HUES6 (cell line): ENCODE measurements around the gene TMEM87B.

Experiments used
- H3K27ac ChIP-seq: 2 replicates; pipeline ENCODE4 v1.7.0; 2013; ENCODE audit warnings: low read depth, mild to moderate bottlenecking, low read length, inconsistent platforms
- H3K27me3 ChIP-seq: 2 replicates; pipeline ENCODE4 v1.6.1; 2013; ENCODE audit warnings: low read length; ENCODE audit not compliant: control insufficient read depth, insufficient read depth
- H3K36me3 ChIP-seq: 2 replicates; pipeline ENCODE4 v1.6.1; 2013; ENCODE audit warnings: low read length; ENCODE audit not compliant: control insufficient read depth, insufficient read depth
- H3K4me1 ChIP-seq: 2 replicates; pipeline ENCODE4 v1.6.1; 2013; ENCODE audit warnings: low read length; ENCODE audit not compliant: control insufficient read depth, insufficient read depth
- H3K4me3 ChIP-seq: 2 replicates; pipeline ENCODE4 v1.5.1; 2013; ENCODE audit warnings: low read depth, low read length
- H3K9ac ChIP-seq: one replicate; pipeline ENCODE4 v1.6.1; 2013; ENCODE audit warnings: mild to moderate bottlenecking, low read length
- H3K9me3 ChIP-seq: 2 replicates; pipeline ENCODE4 v1.6.1; 2013; ENCODE audit warnings: low read depth, low read length; ENCODE audit not compliant: control insufficient read depth, insufficient read depth

The TMEM87B gene

DNA sequence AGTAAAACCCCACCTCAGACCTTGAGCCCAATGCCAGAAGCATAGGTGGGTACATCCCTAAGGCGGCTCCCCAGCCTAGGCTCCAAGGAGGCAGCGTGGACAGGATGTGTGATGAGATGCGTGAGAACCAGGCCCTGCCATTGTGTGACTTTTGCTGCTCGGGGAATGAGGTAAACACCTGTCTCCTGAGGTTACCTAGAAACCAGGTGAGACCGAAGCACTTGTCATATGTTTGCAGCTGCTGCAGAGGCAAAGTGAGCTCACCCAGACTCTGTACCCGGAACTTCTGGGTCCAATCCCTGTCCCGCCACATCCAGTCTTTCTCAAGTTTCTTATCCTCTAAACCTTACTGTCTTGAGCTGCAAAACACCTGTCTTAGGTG lies 86.5 kb downstream of the TMEM87B start:
- Histone ChIP-seq H3K9me3 (no peaks in the 10 kb centered on the region), H3K4me3 (no peak overlapping the region), H3K27me3 (peaks cover 63% of the 10 kb centered on the region), H3K27ac (no peak overlapping the region), H3K4me1 (peaks cover 5% of the 10 kb centered on the region; the same call in 1 of the 2 replicates), H3K9ac (no peak overlapping the region), H3K36me3 (no peaks in the 10 kb centered on the region)

DNA sequence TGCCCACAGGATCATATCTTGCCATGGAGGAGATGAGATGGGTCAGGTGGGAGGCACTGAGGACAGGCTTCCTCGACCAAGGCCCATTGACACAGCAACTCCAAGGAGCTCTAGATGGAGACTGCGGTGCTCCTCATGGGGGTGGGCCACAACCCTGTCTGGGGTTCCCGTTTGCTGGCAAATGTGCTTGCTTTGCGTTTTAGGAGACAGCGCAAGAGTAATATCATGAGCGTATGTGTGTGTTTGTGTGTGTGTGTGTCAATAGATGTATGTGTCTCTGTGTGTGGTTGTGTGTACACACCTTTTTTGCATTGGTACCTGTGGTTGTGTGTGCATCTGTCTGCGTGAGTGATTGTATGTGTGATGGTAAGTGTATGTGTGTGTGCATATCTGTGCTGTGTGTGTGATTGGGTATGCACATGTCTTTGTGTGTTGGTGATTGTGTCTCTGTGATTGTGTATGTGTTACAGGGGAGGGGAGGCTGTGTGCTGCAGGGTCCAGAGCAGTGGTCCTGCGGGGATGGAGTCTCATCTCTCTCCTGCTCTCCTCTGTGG lies 87.5 kb downstream of the TMEM87B start:
- Histone ChIP-seq H3K27me3 (peaks cover 53% of the 10 kb centered on the region), H3K4me3 (no peak overlapping the region), H3K4me1 (peaks cover 4% of the 10 kb centered on the region; the same call in 1 of the 2 replicates), H3K36me3 (no peaks in the 10 kb centered on the region), H3K9me3 (no peaks in the 10 kb centered on the region), H3K27ac (no peak overlapping the region), H3K9ac (no peak overlapping the region)

DNA sequence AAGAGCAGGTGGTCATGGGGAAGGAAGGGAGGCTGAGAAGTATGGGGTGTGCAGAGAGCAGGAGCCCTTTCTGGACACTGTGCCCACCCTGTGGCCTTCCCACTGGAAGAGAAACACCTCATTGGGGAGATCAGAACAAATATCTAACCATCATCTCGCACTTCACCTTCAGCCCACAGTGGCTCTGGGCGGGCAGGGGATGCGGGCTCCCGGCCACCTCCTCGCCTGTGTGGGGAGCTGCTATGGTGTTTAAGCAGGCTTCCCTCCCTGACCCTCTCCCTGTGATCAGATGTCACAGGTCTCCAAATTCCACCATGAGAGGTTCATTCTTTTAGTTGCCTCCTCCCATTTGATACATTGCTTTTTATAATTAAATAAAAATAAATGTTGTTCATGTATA lies 88.1 kb downstream of the TMEM87B start:
- Histone ChIP-seq H3K27ac (no peak overlapping the region), H3K4me1 (no peaks in the 10 kb centered on the region), H3K36me3 (no peaks in the 10 kb centered on the region), H3K9me3 (no peaks in the 10 kb centered on the region), H3K4me3 (no peak overlapping the region), H3K9ac (no peak overlapping the region), H3K27me3 (peaks cover 48% of the 10 kb centered on the region)

DNA sequence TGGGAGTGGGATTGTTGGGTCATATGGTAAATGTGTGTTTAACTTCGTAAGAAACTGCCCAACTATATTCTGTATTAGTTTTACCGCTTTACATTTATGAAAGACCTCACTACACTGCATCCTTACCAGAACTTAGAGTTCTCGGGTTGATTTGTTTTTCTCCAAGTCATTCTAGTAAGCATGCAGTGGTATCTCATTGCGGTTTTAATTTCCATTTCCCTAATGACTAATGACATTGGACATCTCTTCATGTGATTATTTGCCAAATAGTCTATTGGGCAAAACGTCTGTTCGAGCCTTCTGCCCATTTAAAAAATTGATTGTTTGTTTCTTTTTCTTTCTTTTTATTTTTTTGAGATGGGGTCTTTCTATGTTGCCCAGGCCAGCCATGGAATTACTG lies 89.9 kb downstream of the TMEM87B start:
- Histone ChIP-seq H3K9ac (no peak overlapping the region), H3K4me1 (no peaks in the 10 kb centered on the region), H3K36me3 (no peaks in the 10 kb centered on the region), H3K27me3 (peaks cover 32% of the 10 kb centered on the region), H3K27ac (no peak overlapping the region), H3K4me3 (no peak overlapping the region), H3K9me3 (no peaks in the 10 kb centered on the region)

DNA sequence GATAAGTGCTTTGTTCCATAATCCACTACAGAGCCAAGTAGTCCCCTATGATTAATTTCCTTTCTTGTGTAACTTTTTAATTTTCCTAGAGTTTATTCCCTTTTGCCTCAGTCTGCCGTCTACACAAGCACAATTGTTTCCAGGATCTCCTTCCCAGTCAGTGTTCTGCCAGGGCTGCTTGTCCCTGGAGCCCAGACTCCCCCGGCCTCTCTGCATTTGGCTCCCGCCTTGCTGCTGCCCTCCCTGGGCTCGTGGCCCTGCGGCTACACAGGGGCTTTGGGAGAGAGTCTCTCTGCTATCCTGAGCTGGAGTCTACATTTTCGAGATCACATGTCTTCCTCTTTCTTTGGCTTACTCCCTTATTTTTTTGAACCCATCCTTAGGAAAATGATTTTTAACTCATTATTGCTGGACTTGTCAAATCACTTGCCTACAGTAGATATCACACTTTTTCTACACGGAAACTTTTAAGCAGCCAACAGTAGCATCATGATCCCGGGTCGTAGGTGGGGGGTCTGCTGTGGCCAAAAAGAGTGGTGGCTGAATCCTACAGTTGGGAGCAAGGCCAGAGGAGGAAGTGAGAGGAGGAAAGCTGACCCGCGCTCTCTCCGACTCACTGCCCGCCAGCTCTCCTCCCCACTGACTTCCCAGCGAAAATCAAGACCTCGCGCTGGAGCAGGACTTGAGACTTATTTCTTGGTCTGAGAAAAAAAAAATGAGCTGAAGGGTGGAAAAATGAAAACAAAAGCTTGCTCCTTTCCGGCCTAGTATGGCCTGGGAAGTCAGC lies 92.5 kb downstream of the TMEM87B start:
- H3K36me3 ChIP-seq = no peaks in the 10 kb centered on the region
- H3K9ac ChIP-seq = no peak overlapping the region
- H3K9me3 ChIP-seq = no peaks in the 10 kb centered on the region
- no peaks in the 10 kb centered on the region for H3K4me1 ChIP-seq
- H3K27ac ChIP-seq = no peak overlapping the region
- no peak overlapping the region for H3K4me3 ChIP-seq
- peaks cover 5% of the 10 kb centered on the region for H3K27me3 ChIP-seq

DNA sequence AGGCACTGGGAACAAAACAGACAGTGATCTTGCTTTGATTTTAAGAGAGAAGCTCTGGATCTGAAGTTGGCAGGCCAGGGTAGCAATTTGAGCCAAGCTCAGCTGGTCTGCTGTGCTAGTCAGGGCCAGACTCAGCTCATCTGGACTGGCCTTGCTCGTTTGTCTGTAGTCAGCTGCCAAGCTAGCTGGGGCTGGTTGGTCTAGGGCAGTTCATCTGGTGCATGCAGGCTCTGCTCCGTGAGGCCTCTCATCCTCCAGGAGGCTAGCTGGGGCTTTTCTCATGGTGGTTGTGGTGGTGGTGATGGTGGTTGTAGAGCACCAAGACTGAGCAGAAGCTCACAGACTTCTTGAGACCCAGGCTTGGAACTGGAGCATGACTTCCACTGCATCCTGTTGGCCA lies 93.4 kb downstream of the TMEM87B start:
- Histone ChIP-seq H3K4me1 (no peaks in the 10 kb centered on the region), H3K4me3 (no peak overlapping the region), H3K27ac (no peak overlapping the region), H3K9me3 (no peaks in the 10 kb centered on the region), H3K36me3 (no peaks in the 10 kb centered on the region), H3K9ac (no peak overlapping the region), H3K27me3 (no peaks in the 10 kb centered on the region)

DNA sequence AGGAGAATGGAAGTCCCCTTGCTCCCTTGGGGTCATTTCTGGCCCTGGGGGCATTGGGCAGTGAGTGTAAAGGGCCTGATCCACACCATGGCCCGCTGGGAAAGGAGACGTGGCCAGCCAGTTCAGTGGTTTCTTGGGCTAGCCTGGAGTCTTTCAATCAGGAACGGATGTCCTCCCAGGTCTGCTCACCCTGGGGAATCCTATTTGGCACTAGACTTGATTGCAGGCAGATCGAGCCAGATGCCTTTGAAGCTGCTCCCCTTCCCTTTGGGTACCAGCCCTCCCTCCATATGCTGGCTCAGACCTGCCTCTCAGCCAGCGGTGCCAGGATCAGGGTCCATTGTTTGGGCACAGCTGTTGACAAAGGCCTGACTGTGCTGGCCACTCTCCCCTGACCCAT lies 94.1 kb downstream of the TMEM87B start:
- no peaks in the 10 kb centered on the region for H3K27me3 ChIP-seq

DNA sequence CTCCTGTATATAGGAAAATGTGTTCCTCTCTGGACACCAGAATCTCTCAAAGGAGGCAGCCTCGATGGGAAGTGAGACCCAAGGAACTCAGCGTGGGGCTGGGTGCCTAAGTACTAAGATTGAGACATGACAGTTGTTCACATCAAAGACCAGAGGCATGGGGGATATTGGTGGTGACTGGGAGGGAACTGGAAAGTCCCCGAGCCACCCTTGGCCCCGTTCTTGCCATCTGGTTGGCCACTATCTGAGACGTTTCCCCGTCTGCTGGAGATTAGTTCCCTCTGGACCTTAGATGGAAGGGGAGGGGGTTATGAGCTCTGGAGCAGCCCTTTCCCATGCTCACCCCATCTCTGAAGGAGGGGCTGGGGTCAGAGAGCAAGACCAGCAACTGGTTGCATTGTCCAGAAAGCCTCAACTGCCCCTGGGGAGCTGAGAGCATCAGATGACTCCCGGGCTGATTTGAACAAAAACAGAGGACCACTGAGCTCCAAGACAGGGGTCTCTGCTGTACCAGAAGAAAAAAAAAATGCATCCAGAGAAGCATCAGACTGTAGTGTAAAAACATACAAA lies 94.9 kb downstream of the TMEM87B start:
- Histone ChIP-seq H3K9ac (no peak overlapping the region), H3K27ac (no peak overlapping the region), H3K9me3 (no peaks in the 10 kb centered on the region), H3K27me3 (no peaks in the 10 kb centered on the region), H3K4me1 (no peaks in the 10 kb centered on the region), H3K36me3 (no peaks in the 10 kb centered on the region), H3K4me3 (no peak overlapping the region)

More for the DNA sequence above, 94.1 kb downstream of the TMEM87B start:
- no peaks in the 10 kb centered on the region for H3K4me1 ChIP-seq
- no peak overlapping the region for H3K4me3 ChIP-seq
- no peak overlapping the region for H3K9ac ChIP-seq
- no peaks in the 10 kb centered on the region for H3K36me3 ChIP-seq
- H3K27ac ChIP-seq = no peak overlapping the region
- H3K9me3 ChIP-seq = no peaks in the 10 kb centered on the region

DNA sequence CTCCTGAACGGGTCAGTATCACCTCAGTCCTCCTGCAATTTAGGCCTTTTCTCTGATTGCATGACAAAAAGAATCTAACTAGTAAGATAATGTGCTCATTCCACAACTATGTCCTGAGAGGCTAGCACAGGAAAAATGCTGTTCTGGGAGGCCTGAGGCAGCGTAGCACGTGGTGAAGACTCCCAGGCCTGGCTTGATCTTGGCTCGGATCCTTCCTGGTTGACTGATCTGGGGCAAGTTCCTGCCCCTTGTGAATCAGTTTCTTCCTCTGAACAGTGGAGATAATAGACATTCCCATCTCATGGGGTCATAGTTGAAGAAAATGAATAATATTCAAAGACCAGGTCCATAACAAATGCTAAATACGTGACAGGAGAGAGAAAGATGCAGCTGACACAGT lies 95.4 kb downstream of the TMEM87B start:
- Histone ChIP-seq H3K9me3 (no peaks in the 10 kb centered on the region), H3K36me3 (no peaks in the 10 kb centered on the region), H3K27me3 (no peaks in the 10 kb centered on the region; the same call in 1 of the 2 replicates), H3K27ac (no peak overlapping the region), H3K9ac (no peak overlapping the region), H3K4me3 (no peak overlapping the region), H3K4me1 (no peaks in the 10 kb centered on the region)

DNA sequence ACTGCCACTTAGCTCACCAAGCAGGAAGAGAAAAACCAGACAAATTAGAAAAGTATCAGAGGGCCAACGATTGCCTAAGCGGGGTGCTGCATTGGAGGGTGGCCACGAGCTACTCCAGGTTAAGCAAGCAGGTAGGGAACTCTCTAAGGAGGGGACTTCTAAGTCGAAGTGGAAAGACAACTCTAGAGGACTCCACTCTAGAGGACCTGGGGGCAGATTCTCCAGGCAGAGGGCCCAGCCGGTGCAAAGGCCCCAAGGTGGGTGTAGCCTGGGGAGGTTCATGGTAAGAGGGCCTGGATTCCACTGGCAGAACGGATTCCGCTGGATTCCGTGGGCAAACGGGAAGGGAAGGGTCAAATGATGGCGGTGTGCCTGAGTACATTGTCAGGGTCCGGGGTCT lies 95.8 kb downstream of the TMEM87B start:
- H3K36me3 ChIP-seq = no peaks in the 10 kb centered on the region
- H3K4me3 ChIP-seq = no peak overlapping the region
- no peaks in the 10 kb centered on the region for H3K4me1 ChIP-seq
- no peak overlapping the region for H3K9ac ChIP-seq
- no peak overlapping the region for H3K27ac ChIP-seq
- H3K9me3 ChIP-seq = no peaks in the 10 kb centered on the region
- no peaks in the 10 kb centered on the region; the same call in 1 of the 2 replicates for H3K27me3 ChIP-seq

DNA sequence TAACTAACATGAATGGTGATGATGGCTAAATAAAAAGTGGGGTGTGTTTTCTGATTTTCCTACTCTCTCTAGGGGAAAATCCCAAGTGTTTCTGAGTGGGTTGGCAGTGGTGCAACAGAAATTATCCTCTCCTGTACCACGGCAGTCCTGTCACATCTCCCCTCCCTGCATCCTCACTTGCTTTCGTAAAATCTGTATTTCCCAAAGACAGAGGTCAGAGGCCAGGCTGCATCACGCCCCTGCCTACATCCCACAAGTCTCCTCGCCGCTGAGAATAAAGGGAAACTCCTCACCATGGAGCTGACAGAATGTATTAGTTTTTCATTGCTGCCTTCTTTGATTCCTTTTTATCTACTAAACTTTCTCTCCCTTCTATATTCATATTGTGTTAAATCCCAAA lies 96.2 kb downstream of the TMEM87B start:
- Histone ChIP-seq H3K4me1 (no peaks in the 10 kb centered on the region), H3K36me3 (no peaks in the 10 kb centered on the region), H3K9ac (no peak overlapping the region), H3K4me3 (no peak overlapping the region), H3K27me3 (no peaks in the 10 kb centered on the region; the same call in 1 of the 2 replicates), H3K27ac (no peak overlapping the region), H3K9me3 (no peaks in the 10 kb centered on the region)
